Measurements from ENCODE around the gene LRIF1.

GRCh38 chr1:110960777-110961420 lies 2.8 kb downstream of the LRIF1 start:
- TF ChIP-seq CTCF (optimal IDR thresholded peaks at IDR 0.05 in 1 of 3, IDR thresholded peaks at IDR 0.05 in 1 of 3, conservative IDR thresholded peaks at IDR 0.05 in 1 of 3; ENCODE audit: extremely low read depth in 1 of 3, insufficient read depth in 2 of 3, low read length in 3 of 3), result no peak
- TF ChIP-seq EZH2 (IDR thresholded peaks at IDR 0.05; ENCODE audit: low read length), result no peak
